Upper lobe of left lung (tissue), 6 donors: Measurements from ENCODE around the gene APOM. TPM values are rescaled to one million over a fixed set of nuclear protein-coding genes. Genes with fewer than 3 reads are reported as not detected.

Experiments
- ATAC-seq, 2 donors: fragments of 200-7000 bp; cut with Tn5 transposase; one replicate each; pipeline ENCODE4 v1.9.1; 2022; ENCODE audit warnings: mild to moderate bottlenecking in 2 of 2, moderate library complexity in 2 of 2; ENCODE audit not compliant: low FRiP score in 2 of 2
- DNase-seq, 2 donors: peaks; one replicate each; pipeline ENCODE4 v3.0.0-alpha.2; 2019 to 2020
- H3K27ac ChIP-seq, 4 donors: fragments of 200-600 bp; sonication (generic); one replicate each; pipeline ENCODE4 v1.5.1; 2016 to 2019
- H3K27me3 ChIP-seq, 4 donors: fragments of 200-600 bp; sonication (generic); one replicate each; pipeline ENCODE4 v1.5.1; 2017 to 2019
- H3K36me3 ChIP-seq, 4 donors: fragments of 200-600 bp; sonication (generic); one replicate each; pipeline ENCODE4 v1.5.1; 2016 to 2019
- H3K4me1 ChIP-seq, 4 donors: fragments of 200-600 bp; sonication (generic); one replicate each; pipeline ENCODE4 v1.5.1; 2018 to 2019
- H3K4me3 ChIP-seq, 4 donors: fragments of 200-600 bp; sonication (generic); one replicate each; pipeline ENCODE4 v1.5.1; 2017 to 2019; ENCODE audit warnings: mild to moderate bottlenecking in 2 of 4, moderate library complexity in 1 of 4
- H3K9me3 ChIP-seq, 4 donors: fragments of 200-600 bp; sonication (generic); one replicate each; pipeline ENCODE4 v1.5.1; 2018 to 2019
- CTCF ChIP-seq, 6 experiments: fragments of 450-650 bp in 4 of 6; fragments of 200-600 bp in 2 of 6; sonication (generic) in 2 of 6; IDR thresholded peaks; one replicate each; pipeline ENCODE4 v1.5.1; 2016 to 2019; ENCODE audit warnings: antibody characterized with exemption in 6 of 6
- EP300 ChIP-seq, 4 donors: sonication (generic); formaldehyde crosslinking; IDR thresholded peaks; one replicate each; pipeline ENCODE4 v1.5.1; 2017; ENCODE audit warnings: antibody characterized with exemption in 4 of 4, control low read depth in 2 of 4
- POLR2A ChIP-seq, 4 donors: fragments of 450-650 bp; IDR thresholded peaks; one replicate each; pipeline ENCODE4 v1.5.1; 2016 to 2017; ENCODE audit warnings: antibody characterized with exemption in 4 of 4, mild to moderate bottlenecking in 2 of 4
- POLR2AphosphoS5 ChIP-seq, 2 donors: sonication (generic); formaldehyde crosslinking; IDR thresholded peaks; one replicate each; pipeline ENCODE4 v1.5.1; 2017; ENCODE audit warnings: antibody characterized with exemption in 2 of 2
- WGBS, 2 donors: methylation state at CpG; one replicate each; pipeline ENCODE4 v1.1.5; 2017 to 2018; 5-methylcytosine and 5-hydroxymethylcytosine counted together
- total RNA-seq, 6 donors: library from RNA; depleted of rRNA in 4 of 6; stranded (reverse); fragments of >200 nt in 4 of 6; gene quantifications; one replicate each; pipeline versions ENCODE4 v1.1.0 to v1.2.1, GENCODE V29; 2016 to 2021
- donor health status: DM: no; HTN: no; CAD: no; lungs with moderate emphysema.
- donor health status: DM: no; HTN: yes; CAD: no; lungs with severe emphysema.

Gene APOM
- total RNA-seq, 6 donors from 2014 or later = 0.89 to 4.3 (median 2.1) TPM

DNA sequence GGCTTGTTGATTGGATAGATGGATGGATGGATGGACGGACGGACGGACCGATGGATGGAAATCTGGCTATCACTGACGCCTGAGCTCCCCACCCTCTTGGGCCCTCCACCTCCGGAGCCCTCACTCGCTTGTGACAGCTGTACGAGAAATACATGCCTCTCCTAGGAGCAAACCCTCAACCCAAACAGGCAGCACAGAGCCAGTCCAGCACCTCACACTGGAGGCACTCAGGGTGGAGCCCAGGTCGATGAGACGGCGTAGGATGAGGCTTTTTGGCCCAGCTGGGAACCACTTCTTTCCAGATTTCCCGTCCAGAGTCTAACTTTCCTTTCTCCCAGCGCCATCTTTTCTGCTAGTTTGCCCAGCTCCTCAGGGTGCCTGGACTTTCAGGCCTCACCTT is 27.9 kb downstream of the APOM start:
- peak overlapping the region in 2 of 4 donors; percentile 39 to 48 for H3K4me3 ChIP-seq
- no peak for DNase-seq
- no peaks in the 10 kb centered on the region for H3K9me3 ChIP-seq
- TF ChIP-seq POLR2AphosphoS5 (IDR thresholded peaks at IDR 0.05) (no peak), EP300 (IDR thresholded peaks at IDR 0.05) (no peak), POLR2A (IDR thresholded peaks at IDR 0.05) (no peak), CTCF (IDR thresholded peaks at IDR 0.05) (no peak)
- peaks cover 12 to 17% (median 14%) of the 10 kb centered on the region in 4 donors for H3K4me1 ChIP-seq
- 78 to 84% methylated on average over 13 of the region's 13 CpGs for WGBS, 2 donors
- H3K27ac ChIP-seq = peak overlapping the region in 1 of 4 donors; percentile 63
- ATAC-seq = no peak
- peaks cover 0 to 41% (median 25%) of the 10 kb centered on the region in 4 donors for H3K36me3 ChIP-seq
- no peaks in the 10 kb centered on the region for H3K27me3 ChIP-seq

DNA sequence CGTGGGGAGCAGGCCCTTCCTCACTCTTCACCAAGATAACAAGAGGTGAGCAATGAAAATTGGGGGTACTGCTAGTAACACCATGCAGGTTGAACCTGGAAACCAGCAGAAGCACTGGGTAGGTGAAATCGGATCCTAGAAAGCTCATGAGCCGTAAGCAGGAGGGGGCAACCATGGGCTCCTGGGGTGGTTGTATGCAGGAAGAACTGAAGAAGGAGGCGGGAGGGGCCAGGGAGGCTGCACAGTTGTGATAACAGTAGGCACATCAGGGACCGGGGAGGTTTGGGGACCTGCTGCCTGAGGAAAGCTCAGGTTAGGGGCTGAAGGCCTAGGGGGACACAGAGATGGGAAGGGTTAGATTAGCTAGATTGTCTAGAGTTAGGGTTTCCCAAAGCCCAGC is 30.8 kb downstream of the APOM start:
- Histone ChIP-seq H3K27ac (no peak overlapping the region), H3K36me3 (peaks cover 7 to 70% (median 52%) of the 10 kb centered on the region in 4 donors), H3K4me1 (peaks cover 2 to 5% (median 3%) of the 10 kb centered on the region in 4 donors), H3K4me3 (no peak overlapping the region), H3K27me3 (no peaks in the 10 kb centered on the region), H3K9me3 (no peaks in the 10 kb centered on the region)
- TF ChIP-seq POLR2A (IDR thresholded peaks at IDR 0.05) (no peak), EP300 (IDR thresholded peaks at IDR 0.05) (no peak), CTCF (IDR thresholded peaks at IDR 0.05) (no peak), POLR2AphosphoS5 (IDR thresholded peaks at IDR 0.05) (no peak)
- DNase-seq = no peak
- no peak for ATAC-seq
- 88 to 91% methylated on average over 5 of the region's 5 CpGs for WGBS, 2 donors

DNA sequence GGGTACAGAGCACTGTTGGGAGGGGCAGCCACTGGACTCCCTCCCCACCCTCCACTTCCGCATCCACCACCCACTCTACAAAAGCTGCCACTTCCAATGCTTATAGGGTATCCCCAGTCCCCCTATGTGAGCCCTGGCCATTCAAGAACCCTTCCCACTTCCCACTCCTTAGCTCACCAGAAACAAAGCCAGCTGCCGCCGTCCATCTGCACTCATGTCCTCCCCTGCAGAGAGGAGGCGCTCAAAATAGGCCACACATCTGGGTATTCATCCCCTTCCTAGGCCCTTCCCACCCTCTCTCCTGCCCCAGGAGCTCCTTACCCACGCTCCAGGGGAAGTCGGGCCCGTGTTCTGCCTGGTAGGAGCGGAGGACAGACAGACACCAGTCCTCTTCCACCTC is 31.6 kb downstream of the APOM start:
- no peak for ATAC-seq
- Histone ChIP-seq H3K4me1 (no peaks in the 10 kb centered on the region), H3K9me3 (no peaks in the 10 kb centered on the region), H3K4me3 (no peak overlapping the region), H3K36me3 (peaks cover 12 to 78% (median 59%) of the 10 kb centered on the region in 4 donors), H3K27me3 (no peaks in the 10 kb centered on the region), H3K27ac (no peak overlapping the region)
- TF ChIP-seq POLR2A (IDR thresholded peaks at IDR 0.05) (no peak), CTCF (IDR thresholded peaks at IDR 0.05) (no peak), POLR2AphosphoS5 (IDR thresholded peaks at IDR 0.05) (no peak), EP300 (IDR thresholded peaks at IDR 0.05) (no peak)
- 88 to 93% methylated on average over 8 of the region's 8 CpGs for WGBS, 2 donors
- DNase-seq = no peak

DNA sequence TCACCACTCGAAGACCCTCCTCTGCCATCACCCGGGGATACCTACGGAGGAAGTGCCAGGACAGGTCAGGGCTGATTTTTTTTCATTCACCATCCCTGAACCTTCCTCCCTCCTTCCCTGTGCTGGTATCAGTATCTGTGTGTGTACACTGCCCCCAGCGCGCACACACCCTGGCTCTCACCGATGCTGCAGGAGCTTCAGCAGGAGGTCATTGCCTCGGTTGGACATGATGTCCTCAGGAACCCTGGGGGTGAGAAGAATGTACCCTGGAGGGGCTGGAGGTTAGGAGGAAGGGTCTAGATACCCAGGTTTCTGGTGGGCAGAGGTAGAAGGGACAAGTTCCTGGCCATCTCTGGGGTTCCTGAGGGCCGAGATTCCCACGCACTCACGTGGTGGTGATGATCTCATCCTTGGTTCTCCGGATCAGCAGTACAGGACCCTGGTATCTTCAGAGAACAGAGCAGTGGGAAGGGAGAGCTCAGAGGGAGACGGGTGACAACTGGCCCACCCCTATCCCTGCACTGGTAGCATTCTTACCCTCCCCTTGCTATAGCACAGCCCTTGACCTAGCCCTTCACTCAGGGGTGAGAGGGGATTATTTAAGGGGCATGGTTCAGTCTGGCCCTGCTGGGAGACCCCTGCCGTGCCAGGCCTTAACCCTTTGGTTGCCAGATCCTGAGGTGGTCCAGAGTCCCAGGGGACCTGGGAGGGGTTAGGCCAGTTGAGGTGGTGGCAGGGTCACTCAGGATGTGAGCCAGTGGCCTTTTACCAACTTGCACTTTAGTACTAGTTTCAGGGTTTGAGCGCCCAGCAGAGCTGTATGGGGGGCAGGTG is 32.4 kb downstream of the APOM start:
- Histone ChIP-seq H3K4me1 (no peaks in the 10 kb centered on the region), H3K36me3 (peaks cover 15 to 86% (median 66%) of the 10 kb centered on the region in 4 donors), H3K9me3 (no peaks in the 10 kb centered on the region), H3K27me3 (no peaks in the 10 kb centered on the region), H3K4me3 (no peak overlapping the region), H3K27ac (no peak overlapping the region)
- no peak for TF ChIP-seq CTCF (IDR thresholded peaks at IDR 0.05)
- no peak for TF ChIP-seq EP300 (IDR thresholded peaks at IDR 0.05)
- TF ChIP-seq POLR2A (IDR thresholded peaks at IDR 0.05) = no peak
- no peak for TF ChIP-seq POLR2AphosphoS5 (IDR thresholded peaks at IDR 0.05)
- DNase-seq (no peak), ATAC-seq (no peak)
- 85 to 87% methylated on average over 13 to 14 of the region's 14 CpGs for WGBS, 2 donors
